HG02571 (cell line): ENCODE results near the gene MLX.
"Not testable (repeated sequence)": the region's sequence is repeated elsewhere in the genome, so short reads cannot be mapped to it uniquely, and the experiment has no call there.

ENCODE experiments used
- ATAC-seq: cut with Tn5 transposase; IDR thresholded peaks from one replicate; pipeline ENCODE4 v1.9.1; 2021; ENCODE audit warnings: mild to moderate bottlenecking, moderate library complexity; ENCODE audit not compliant: unreplicated experiment

The MLX gene

DNA sequence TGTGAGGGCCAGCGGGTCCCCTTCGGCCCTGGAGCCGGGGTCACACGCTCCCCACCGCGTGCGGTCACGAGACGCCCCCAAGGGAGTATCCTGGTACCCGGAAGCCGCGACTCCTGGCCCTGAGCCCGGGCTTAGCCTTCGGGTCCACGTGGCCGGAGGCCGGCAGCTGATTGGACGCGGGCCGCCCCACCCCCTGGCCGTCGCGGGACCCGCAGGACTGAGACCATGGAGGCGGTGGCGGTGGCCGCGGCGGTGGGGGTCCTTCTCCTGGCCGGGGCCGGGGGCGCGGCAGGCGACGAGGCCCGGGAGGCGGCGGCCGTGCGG, 30.9 kb upstream of the MLX start, which contains the start of gene NAGLU:
Gene NAGLU, plus strand, starts transcription at position 194 of the 324 bp plus-strand sequence. Its CDS starts 32 bp downstream, at position 226.
- ATAC-seq, result peak; percentile 83

DNA sequence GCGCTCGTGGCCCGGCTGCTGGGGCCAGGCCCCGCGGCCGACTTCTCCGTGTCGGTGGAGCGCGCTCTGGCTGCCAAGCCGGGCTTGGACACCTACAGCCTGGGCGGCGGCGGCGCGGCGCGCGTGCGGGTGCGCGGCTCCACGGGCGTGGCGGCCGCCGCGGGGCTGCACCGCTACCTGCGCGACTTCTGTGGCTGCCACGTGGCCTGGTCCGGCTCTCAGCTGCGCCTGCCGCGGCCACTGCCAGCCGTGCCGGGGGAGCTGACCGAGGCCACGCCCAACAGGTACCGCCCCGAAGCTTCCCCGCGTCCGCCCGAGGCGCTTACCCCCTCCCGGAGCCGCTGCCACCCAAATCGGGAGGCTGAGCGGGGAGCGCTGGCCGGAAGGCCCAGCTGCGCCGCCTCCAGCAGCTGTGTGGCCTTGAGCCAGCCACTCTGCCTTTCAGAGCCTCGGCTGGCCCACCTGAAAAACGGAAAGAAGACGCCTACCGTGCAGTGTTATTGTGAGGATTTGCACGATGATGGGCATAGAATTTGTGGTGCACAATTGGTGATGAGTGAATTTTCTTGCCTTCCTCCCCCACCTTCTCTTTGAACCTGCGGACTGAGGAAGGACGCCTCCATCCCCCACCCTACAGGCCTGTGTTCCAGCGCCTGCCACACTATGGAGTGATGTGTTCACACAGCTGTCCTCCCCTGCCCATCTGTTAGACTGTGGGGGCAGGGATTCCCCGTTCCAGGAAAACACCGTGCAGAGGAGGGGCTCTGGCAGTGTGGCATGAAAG, 30.3 kb upstream of the MLX start:
- ATAC-seq, result peak; percentile 46

DNA sequence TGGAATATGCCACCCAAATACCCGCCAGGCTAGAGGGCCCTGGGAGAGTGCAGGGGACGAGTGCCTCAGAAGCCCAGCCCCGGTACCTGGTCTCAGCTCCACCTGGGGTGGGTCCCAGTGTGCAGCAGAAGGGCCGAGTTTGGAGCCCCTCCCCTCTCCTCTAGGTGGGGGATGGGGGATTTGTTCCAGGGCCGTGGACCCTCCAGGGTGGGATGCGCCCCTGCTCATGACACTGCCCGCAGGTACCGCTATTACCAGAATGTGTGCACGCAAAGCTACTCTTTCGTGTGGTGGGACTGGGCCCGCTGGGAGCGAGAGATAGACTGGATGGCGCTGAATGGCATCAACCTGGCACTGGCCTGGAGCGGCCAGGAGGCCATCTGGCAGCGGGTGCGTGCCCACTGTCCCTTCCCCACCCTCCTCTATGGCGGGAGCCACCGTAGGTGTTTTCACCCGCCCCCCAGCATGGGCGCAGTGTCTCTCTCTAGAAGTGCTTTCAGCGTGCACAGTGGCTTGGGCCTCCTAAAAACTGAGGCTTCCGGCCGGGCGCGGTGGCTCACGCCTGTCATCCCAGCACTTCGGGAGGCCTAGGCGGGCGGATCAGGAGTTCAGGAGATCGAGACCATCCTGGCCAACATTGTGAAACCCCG, 29.6 kb upstream of the MLX start:
- no peak for ATAC-seq

DNA sequence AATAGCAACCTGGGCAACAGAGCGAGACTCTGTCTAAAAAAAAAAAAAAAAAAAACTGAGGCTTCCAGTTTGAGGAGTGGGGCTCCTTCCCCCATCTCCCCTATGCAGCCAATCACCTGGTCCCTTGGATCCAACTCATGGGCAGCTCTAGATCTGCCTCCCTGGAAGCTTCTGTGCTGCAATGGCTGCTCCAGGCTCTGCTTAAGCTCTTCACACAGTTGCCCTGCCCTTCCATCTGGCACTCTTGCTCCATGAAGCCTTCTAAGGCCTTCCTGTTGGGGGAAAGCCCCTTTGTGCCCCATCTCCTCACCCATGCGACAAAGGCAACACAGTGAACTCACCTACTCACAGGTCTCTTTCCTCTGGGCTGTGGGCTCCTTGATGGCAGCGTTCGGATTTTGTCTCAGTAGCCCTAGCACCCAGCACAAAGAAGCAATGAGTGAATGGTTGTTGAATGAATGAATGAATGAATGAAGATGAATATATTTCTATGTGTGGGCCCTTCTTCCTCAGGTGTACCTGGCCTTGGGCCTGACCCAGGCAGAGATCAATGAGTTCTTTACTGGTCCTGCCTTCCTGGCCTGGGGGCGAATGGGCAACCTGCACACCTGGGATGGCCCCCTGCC, 29.0 kb upstream of the MLX start:
- ATAC-seq, result no peak

DNA sequence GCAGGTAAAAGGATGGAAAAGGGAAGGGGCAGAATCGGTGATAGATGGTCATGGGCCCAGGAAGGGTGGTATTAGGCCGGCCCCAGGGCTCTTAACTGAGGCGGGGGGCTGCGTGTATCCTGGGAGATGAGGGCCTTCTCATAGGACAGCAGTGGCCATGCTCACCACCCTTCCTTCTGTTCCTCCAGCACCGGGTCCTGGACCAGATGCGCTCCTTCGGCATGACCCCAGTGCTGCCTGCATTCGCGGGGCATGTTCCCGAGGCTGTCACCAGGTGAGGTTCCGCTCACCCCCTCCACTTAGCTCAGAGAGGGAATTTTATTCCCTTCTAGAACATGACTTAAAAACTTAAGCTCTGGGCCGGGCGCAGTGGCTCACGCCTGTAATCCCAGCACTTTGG, 28.4 kb upstream of the MLX start:
- ATAC-seq, result no peak

DNA sequence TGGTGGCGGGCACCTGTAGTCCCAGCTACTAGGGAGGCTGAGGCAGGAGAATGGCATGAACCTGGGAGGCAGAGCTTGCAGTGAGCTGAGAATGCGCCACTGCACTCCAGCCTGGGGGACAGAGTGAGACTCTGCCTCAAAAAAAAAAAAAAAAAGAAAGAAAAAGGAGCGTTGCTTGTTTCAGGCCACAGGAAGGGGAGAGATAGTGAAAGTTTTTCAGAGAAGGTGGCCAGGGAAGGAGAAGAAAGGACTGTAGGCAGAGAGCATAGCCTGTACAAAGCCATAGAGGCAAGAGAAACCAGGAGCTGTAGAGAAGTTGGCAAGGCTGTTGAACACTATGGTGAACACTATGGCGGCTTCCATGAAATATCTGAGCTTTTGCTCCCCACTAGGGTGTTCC, 26.3 kb upstream of the MLX start:
- ATAC-seq, result not testable (repeated sequence)

DNA sequence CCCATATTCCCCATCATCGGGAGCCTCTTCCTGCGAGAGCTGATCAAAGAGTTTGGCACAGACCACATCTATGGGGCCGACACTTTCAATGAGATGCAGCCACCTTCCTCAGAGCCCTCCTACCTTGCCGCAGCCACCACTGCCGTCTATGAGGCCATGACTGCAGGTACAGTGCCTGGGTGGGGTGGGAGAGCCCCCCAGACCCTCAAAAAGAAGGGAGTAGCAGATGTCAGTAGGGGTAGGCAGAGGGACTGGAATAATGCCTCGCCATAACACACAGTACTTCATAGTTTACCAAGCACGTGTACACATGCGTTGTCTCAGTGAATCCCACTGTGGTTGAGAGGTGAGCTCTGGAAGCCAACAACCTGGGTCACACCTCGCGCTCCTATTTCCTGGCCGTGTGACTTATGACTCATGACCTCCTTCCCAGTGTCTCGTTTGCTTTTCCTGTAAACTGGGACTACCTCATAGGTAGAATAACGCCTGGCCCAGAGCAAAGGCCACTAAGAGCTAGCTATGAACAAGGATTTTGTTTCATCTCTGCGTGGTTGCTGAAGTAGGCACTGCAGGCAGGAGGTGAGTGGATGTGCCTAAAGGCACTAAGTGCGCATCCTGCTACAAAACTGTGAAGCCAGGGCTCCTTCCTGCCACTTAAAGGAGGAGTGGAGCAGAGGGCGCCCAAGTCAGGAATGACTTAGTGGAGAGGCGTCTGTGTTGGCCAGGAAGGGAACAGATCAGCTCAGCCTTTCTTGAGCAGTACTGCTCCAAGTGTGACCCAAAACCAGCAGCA, 25.7 kb upstream of the MLX start:
- no peak for ATAC-seq

DNA sequence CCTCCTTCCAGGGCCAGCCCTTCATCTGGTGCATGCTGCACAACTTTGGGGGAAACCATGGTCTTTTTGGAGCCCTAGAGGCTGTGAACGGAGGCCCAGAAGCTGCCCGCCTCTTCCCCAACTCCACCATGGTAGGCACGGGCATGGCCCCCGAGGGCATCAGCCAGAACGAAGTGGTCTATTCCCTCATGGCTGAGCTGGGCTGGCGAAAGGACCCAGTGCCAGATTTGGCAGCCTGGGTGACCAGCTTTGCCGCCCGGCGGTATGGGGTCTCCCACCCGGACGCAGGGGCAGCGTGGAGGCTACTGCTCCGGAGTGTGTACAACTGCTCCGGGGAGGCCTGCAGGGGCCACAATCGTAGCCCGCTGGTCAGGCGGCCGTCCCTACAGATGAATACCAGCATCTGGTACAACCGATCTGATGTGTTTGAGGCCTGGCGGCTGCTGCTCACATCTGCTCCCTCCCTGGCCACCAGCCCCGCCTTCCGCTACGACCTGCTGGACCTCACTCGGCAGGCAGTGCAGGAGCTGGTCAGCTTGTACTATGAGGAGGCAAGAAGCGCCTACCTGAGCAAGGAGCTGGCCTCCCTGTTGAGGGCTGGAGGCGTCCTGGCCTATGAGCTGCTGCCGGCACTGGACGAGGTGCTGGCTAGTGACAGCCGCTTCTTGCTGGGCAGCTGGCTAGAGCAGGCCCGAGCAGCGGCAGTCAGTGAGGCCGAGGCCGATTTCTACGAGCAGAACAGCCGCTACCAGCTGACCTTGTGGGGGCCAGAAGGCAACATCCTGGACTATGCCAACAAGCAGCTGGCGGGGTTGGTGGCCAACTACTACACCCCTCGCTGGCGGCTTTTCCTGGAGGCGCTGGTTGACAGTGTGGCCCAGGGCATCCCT, 23.5 kb upstream of the MLX start:
- no peak for ATAC-seq

DNA sequence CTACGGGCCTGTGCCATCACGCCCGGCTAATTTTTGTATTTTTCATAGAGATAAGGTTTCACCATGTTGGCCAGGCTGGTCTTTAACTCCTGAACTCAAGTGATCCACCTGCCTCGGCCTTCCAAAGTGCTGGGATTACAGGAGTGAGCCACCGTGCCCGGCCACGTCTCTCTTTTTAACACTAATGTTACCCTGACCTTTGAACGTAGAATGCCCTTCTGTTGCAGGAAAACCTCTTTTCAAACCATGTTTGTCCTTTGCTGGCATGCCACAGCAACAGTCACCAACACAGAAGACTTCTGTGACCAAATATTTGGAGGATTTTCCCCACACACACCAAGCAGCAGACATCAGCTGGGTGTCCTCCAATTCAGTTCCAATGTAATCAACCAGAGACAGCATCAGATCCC, 22.0 kb upstream of the MLX start:
- ATAC-seq, result no peak

DNA sequence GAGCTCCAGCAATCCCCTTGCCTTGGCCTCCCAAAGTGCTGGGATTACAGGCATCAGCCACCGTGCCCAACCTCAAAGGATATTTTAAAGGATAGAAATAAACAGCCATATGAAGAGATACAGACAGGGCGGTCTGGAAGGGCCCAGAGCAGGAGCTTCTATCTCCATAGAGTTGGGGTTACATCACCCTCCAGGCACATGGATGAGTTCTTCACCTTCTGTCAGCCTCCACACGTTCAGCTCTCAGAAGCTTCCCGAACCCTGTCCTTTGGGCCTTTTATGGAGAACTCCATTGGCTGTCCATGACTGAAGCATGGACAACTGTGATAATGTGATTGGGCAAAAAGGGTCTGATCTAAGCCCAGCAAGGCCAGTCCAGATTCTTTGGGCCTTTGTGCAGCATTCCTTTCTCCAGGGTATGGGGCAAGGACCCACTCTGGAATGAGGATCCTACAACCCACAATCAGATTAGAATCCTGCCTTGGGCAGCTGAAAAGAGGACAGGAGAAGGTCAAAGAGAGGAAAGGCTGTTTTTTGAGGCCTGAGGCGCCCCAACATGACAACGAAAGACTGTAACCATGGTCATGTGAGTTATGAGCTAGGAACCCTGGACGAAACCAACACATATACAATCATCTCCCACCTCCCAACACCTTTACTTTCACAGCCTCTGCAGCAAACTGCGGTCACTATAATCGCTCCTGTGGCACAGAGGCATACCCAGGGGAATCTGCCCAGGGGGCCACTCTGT, 21.0 kb upstream of the MLX start:
- not testable (repeated sequence) for ATAC-seq

DNA sequence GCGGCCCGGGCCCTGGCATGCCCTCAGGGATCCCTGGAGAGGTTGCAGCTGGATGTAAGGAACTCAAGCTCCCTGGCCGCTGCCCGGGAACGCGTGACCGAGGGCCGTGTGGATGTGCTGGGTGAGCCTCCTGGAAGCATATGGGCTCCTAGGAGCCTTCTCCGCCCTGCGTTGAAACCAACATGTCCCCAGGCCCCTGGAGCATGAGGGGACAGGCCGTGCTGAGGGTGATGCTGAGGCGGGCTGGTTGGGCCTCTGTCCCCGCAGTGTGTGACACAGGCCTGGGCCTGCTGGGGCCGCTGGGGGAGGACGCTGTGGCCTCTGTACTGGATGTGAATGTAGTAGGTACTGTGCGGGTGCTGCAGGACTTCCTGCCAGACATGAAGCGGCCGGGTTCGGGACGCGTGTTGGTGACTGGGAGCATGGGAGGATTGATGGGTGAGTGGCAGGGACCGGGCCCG, 19.9 kb upstream of the MLX start:
- ATAC-seq, result no peak

DNA sequence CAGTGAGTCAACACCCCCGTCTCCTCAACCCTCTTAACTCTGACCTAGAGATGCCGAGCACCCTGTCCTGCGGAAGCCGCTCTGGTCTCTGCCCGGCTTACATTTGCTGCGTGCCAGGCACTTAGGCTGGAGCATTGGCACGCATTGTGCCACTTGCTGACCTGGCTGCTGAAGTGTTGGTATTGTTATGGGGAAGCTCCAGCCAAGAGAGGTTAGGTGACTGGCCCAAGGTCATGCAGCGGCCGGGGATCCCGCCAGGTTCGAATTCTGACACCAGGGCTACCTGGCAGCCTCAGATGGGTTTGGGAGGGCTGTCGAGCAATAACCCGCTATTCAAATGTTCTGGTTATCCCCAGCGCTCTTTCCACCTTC, 19.2 kb upstream of the MLX start:
- ATAC-seq, result no peak

DNA sequence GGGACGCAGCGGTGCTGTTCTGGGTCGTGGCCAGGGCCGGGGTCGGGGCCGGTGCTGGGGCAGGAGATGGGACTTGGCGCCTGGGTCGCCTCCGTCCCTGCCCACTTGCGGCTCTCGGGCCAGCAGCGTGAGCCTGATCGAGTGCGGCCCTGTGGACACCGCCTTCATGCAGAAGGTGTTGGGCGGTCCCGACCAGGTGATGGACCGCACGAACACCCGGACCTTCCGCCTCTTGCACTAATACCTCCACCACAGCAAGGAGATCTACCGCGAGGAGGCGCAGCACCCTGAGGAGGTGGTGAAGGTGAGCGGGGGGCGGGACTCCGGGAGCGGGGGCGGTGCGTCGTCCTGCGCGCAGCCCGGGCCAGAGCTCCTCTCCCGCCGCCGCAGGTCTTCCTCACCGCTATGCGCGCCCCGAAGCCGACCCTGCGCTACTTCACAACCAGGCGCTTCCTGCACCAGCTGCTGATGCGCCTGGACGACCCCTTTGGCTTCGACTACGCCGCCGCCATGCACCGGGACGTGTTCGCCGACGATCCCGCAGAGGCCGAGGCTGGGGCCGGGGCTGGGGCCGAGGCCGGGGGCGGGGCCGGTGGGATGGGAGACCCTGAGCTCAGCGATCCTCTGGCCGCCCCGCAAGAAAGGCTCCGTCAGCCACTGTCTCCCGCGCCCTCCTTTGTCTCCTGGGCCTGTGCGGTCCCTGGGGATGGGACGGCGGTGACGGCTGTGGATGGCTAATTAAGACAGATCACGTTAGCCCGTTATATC, 18.6 kb upstream of the MLX start:
- peak; percentile 50 for ATAC-seq

DNA sequence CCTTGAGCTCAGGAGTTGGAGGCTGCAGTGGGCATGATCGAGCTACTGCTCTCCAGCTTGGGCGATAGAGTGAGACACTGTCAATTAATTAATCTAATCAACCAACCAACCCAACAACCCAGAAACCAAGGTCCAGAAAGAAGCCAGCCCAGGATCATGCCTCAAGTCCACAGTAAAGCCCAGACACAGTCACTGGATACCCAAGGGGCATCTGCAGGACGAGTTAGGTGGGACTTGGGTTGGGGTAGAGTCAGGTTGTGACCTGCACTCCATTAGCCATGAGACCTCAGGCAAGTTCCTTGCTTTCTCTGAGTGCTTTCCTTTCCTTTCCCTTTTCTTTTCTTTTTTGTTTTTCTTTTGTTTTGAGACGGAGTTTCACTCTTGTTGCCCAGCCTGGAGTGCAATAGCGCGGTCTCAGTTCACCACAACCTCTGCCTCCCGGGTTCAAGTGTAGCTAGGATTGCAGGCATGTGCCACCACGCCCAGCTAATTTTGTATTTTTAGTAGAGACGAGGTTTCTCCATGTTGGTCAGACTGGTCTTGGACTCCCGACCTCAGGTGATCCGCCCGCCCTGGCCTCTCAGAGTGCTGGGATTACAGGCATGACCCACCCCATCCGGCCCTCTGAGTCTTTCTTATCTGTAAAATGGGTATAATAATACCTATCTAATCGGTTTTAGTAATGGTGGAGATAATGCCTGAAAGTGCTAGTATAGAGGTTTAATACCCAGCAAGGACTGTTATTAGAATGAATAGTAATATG, 17.7 kb upstream of the MLX start:
- no peak for ATAC-seq

DNA sequence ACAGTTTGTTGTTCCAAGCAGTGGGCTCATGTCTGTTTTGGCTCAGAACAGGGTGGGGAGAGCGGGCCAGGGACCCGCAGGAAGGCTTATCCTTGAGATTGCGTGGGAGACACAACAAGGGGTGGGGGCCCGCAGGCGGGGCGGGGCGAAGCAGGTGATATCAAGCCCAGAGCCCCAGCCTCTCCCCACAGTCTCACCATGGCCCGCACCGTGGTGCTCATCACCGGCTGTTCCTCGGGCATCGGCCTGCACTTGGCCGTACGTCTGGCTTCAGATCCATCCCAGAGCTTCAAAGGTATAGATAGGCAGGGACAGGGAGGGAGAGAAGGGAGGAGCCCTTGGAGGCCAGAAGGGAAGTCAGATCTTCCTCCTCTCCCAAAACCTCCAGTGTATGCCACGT, 14.2 kb upstream of the MLX start, which contains the start of gene HSD17B1:
Gene HSD17B1, plus strand, starts transcription at position 188 of the 400 bp plus-strand sequence. Its CDS starts 11 bp downstream, at position 199.
- ATAC-seq, result not testable (repeated sequence)

DNA sequence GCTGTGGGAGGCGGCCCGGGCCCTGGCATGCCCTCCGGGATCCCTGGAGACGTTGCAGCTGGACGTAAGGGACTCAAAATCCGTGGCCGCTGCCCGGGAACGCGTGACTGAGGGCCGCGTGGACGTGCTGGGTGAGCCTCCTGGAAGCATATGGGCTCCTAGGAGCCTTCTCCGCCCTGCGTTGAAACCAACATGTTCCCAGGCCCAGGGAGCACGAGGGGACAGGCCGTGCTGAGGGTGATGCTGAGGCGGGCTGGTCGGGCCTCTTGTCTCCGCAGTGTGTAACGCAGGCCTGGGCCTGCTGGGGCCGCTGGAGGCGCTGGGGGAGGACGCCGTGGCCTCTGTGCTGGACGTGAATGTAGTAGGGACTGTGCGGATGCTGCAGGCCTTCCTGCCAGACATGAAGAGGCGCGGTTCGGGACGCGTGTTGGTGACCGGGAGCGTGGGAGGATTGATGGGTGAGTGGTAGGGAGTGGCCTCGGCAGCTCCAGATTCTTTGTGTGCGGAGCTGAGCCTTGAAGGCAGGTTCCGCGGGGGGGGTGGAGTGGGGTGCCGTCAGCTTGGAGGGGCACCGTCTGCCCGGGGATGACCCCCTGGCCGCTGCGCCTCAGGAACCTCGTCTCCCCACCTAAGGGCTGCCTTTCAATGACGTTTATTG, 13.6 kb upstream of the MLX start:
- no peak for ATAC-seq

DNA sequence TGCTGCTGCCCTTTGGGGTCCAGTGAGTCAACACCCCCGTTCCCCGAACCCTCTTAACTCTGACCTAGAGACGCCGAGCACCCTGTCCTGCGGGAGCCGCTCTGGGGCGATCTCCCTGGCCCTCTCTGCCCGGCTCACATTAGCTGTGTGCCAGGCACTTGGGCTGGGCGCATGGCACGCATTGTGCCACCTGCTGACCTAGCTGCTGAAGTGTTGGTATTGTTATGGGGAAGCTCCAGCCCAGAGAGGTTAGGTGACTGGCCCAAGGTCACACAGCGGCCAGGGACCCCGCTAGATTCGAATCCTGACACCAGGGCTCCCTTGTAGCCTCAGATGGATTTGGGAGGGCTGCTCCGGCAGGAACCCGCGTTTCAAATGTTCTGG, 13.0 kb upstream of the MLX start:
- no peak for ATAC-seq
